HG02840 (cell line): ENCODE results near the gene CDH22.

ENCODE experiments used
- ATAC-seq: cut with Tn5 transposase; IDR thresholded peaks from one replicate; pipeline ENCODE4 v1.9.1; 2021; ENCODE audit warnings: mild to moderate bottlenecking, moderate library complexity, moderate number of reproducible peaks; ENCODE audit not compliant: unreplicated experiment, low FRiP score

The CDH22 gene

DNA sequence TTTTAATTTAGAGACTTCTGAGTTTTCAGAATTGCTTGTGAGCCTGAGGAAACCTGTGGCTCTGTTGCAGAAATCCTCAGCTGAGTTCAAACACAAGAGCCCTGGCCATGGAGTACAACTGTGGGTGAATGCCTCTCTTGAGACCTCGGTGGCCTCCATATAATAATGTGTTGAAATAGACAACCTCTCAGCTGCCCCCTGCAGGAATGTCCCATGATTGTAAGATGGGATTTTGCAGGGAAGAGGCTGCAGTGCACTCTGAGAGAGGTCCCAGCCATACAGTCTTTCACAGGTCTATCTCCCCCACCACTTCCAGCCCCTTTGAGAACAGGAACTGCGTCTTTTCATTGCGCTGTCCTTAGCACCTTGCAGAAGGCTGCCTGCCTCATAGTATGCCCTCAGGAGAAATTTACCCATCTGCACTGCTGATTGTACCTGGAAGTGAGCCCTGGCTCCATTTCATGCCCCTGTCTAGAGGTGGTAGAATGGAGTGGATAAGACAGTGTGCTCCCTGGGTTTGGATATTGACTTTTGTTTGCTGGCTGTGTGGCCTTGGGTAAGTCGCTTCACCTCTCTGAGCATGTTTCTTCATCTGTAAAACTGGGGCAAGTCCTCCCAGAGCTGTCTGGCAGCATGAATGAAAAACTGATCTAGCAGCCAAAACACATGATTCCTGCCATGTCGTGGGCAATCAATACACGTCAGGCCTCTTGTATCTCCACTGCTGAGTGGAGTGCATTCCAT, 16.8 kb upstream of the CDH22 start:
- ATAC-seq: no peak

DNA sequence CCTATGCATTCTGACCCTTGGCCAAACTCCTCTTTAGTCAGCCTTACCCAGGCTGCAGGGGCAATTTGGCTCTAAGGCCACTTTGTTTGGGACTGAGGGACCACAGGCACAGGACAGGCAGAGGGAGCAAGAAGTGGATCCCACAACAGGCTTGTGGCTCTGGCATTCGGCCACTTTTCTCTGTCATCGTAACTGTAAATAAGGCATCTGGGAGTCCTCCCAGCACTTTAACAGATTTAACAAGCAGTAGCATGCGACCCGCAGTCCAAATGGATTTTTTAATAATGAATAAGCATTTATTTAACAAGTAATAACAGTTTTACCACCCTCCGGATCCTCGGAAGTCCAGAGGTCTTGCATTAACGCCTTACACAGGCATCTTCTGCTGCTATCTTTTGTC, 16.1 kb upstream of the CDH22 start:
- no peak for ATAC-seq

DNA sequence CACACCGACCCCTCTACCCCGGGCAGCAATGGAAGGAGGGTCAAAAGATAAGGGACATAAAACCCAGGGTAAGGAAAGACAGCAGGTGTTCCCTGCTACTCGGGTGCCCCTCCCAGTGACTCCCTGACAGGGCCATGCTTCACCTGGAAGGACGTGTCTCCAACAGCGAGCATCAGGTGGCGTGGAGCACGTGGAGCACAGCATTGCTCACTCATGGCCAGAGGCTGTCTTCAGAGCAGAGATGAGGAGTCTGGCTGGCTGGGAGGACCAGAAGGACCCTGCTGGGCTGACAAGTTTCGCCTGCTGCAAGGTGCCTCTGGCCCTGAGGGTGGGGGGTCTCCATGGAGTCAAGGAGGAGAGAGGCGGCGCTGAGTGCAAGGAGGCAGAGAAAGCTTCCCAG, 15.3 kb upstream of the CDH22 start:
- ATAC-seq: no peak

DNA sequence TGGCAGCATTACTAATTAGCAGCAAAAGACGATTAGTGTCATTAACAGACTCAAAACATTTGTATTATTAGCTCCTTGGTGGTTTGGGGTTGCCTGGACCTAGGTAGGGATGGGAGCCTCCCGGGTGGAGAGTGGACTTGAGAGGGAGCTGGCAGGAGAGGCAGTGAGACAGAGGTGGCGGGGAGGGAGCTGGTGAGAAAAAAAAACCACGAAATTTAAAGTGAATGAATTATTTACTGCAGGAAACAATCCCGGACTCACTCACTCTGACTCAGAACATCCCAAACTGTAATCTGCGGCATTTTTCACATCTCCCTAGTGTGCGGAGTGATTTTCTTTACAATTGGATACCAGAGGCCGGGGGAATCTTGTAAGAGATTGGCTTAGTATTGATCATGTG, 14.3 kb upstream of the CDH22 start:
- no peak for ATAC-seq

DNA sequence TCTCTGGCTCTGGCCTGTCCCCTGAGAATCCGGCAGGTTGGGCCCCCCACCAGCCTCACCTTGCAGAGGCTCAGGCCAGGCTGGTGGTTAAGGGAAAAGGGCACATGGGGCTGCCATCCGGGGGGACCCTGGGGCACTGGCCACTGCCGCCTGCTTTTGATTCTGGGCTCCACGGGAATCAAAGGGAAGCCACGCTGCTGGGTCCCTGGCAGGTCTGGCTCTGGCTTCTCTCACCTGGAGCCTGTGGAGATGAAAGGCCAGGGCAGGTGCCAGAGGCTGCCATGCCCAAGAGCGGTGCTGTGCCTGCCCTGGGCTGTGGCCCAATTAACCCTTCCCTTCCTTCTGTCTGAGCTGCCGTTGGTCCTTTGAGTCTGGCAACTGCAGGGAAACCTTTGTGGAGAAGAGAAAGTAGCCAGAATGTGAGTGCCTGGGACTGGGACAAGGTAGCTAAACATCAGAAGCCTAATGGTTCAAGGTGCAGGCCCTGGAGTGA, 9.4 kb upstream of the CDH22 start:
- ATAC-seq: no peak

DNA sequence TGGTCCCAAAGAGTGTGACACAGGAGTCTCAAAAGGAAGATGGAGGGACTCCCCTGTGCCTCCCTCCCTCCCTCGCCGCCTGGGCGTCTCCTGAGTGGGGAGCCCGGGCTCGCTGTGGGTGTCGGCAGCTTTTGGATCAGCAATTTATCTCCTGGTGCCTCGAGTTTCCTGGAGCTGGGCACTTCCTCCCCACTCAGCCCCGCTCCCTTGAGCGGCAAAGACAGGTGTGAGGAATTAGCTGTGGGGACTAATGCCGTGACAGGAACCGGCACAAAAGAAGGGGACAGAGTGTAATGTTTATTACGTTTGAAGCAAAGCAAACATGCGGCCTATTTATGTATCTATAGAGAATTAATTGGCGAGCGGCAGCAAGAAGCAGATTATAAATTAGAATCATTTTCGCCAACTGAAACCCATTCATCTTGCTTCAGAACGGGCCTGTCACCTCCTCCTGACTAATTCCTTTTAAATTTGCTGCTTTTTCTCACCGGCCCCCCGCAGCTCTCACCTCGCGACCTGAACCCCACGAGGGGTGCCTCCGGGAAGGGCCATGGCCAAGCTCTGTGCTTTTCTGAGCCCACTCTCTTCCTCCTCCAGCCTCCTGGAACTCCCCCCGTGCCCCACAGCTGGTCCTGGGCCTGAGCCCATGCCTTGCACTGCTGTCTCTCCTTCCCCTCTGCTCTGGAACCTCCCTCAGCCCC, 8.8 kb upstream of the CDH22 start:
- ATAC-seq: no peak

DNA sequence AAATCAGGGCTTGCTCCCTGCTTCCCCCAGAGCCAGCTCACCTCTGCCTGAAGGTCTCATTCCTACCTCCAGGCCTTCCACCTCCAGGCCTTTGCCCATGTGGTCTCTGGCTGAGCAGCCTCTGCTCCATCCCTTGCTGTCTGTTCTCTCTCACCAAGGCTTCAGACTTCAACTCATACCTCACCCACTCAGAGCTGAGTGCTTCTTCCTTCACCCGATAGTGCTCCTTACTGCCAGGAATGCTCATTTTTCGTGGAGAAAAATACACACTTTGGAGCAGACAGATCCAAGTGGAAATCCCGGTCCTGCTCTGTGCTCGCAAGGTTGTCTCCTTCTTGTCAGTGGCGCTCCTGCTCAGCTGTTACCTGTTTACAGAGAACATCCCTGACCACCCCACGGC, 7.0 kb upstream of the CDH22 start:
- no peak for ATAC-seq

DNA sequence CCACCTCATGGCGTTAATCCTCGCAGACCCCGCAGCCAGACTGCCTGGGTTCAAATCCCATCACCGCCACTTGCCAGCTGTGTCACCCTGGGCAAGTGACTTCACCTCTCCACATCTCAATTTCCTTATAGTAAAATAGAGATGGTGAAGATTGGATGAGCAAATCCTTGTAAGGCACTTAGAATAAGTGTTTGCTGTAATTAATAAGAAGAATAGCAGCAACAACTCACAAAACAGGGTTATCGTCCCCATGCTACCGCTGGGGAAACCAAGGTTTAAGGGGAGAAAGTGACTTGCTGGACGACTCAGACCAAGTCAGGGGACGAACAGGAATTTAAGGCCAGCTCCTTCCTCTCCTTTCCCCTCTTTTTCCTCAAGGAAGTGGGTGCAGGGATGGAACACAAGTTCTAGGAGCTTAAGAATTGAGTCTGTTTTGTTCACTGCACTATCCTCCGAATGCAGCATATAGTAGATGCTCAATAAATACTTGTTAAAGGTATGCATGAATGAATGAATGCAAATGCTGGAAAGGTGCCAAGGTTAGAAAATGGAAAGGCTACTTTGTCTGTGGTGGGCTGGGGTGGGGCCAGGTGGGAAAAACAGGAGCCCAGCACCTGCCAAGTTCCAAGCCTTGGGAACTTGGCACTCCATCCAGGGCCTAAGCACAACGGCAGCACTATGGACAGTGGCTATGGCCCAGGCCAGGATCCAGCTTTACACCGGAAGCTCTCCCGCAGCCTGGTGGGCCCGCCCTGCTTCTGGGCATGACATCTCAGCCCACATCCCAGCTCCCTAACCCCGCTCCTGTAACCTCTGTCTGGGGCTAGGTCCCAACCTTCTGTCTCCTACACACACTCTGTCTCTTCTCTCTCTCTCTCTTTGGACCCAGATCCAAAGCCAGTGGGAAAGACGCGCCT, 4.9 kb upstream of the CDH22 start:
- ATAC-seq: no peak

DNA sequence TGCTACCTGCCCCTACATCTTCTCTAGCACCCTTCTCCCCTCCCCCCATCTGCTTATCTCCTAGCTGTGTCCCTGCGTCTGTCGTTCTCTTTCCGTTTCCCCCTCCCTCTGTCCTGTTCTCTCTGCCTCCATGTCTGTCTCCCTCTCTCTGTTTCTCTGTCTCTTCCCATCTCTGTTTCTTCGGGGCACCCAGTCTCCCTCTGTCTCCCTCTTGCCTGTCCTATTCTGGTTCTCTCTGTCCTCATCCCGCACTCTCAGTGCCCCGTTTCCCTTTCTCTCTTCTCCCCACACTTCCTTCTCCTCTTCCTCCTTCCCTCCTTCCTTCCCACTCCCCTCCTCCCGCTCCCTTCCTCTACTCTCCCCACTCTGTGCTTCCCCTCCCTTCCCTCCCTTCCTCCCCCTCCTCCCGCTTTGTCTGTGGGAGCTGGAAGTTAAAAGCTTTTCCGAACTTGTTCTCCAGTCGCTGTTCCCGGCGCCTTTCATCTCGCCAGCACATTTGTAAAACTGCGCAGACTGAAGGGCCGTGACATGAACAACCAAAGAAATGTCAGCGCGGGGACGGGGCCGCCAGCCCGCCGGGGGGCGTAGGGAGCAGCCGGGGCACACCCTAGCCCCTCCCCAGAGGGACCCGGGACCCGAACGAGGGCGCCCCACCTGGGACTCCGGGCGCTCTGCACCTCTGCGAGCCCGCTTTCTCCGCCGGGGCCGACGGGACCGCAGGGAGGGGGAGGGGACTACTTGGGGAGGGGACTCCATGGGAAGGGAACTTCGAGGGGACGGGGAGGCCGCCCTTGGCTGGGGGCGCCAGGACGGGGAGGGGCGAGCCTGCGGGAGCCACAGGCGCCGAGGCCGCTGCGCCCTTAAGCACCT, 4.0 kb upstream of the CDH22 start:
- no peak for ATAC-seq

DNA sequence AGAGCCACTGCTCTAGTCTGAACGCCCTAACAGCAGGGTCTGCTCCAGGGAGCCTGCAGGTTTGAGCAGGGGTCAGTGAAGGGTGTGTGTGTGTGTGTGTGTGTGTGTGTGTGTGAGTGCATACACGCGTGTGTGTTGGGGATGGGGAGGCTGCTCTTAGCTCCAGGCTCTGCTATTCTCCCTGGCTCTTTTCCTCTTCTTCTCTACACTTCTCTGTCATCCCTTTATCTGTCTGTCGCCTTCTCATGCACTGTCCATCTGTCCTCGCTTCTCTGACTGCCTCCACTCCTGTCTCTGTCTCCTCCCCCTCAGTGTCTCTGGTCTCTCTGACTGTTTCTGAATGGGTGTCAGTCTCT, 3.4 kb upstream of the CDH22 start:
- no peak for ATAC-seq

DNA sequence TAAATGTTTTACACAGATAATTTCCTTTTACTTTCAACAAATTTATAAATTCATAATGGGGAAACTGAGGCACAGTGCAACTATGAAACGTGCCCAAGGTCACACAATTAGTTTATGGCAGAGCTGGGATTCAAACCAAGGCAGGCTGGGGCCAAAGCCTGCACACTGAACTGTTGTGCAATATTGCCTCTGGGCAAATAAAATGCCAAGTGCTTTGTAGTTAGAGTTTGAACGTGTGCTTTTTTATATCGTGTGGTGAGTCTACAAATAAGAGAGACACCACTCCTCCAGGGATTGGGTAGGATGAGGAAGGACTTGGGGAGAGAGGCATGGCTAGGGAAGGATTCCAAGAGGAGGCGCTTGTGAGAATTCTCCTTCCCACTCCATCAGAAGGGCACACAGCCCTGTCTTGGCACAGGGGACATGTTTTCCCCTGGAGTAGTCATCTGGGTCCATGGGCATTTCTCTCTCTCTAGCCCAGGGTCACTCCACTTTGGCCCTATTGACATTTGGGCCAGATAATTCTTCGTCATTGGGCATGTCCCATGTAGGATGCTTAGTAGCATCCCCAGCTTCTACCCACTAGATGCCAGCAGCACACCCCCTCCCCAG, 2.8 kb upstream of the CDH22 start:
- no peak for ATAC-seq

DNA sequence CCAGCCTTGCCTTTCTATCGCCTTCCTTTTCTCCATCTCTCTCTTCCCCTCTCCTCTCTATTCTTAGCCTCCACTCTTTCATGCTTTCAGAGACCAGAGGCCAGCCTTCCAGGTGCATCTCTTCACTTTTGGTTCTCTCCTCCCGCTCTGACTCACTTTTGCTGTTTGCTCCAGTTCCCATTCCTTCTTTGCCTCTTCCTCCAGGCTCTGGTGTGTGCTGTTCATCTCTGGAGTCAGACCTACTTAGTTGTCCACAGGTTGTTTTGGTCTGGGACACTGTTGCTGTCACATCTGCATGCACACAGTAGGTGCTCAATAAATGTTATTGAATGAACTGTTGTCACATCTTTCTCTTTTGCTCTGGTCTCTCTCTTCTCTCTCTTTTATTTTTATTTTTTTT, 1.6 kb upstream of the CDH22 start:
- no peak for ATAC-seq

DNA sequence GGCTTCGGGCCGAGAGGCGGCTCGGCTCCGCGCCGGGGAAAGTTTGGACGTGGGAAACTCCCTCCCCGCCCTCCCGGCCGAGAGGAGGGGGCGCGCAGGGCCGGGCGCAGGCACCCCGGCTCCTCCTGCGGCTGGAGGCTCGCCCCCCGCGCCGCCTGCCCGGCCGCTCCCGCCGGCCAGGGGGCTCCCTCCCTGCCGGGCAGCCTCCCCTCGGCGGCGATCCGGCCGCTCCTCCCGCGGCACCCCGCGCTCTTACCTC, 370 bp downstream of the CDH22 start:
- ATAC-seq: no peak

DNA sequence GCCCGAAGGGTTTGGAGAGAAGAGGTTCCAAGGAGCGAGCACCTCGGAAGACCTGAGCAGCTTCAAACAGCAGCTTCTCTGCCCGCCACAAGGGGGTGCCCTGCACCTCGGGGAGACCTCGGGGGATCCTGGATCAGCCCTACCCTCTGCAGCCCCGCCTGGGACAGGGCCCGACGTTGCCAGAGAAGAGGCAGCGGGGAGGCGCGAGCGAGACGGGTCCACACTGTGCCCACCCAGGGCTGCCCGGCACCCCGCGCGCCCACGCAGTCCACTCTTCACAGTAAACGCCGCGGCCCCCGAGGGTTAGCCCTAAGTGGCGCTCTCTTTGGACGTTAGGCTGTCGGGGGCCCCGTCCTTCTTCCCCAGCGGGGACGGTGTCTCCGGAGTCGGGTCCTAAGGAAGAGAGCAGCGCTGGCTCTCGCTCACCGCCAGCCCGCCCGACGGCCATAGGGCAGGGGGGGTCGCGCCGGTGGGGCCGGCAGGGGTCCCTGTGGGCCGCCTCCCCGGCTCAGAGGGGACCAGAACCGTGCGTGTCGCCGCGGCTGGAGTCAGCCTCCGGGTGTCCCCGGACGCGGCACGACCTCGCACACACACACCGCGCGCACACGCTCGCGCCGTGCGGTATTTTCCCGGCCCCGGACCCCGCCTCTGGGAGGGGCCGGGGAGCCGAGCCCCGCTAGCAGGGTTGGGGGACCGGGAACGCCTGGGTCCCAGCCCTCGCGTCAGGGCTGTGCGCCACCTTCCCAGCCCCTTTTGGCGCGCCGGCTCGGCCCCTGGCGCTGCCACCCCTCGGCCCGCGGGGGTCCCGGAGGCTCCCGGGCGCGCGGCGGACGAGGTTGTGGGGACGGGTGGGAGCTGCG, 929 bp downstream of the CDH22 start:
- no peak for ATAC-seq

DNA sequence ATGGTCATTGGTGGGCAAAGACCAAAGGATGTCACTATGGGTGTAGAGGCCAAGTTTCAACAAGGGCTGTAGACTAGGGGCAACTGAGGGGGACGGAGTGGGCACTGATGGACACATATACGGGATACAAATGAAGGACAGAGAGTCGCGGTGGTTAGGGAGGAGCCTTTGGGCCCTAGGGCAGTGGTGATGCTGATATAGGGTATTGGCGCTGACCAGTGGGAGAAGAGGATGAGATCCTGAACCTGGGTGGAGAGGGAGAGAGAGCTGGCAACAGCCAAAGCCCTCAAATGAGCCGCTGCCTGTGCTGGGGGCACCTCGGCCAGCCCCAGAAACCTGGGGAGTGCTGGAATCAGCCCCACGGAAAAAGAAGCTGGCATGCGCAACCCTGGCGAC, 1.6 kb downstream of the CDH22 start:
- no peak for ATAC-seq

DNA sequence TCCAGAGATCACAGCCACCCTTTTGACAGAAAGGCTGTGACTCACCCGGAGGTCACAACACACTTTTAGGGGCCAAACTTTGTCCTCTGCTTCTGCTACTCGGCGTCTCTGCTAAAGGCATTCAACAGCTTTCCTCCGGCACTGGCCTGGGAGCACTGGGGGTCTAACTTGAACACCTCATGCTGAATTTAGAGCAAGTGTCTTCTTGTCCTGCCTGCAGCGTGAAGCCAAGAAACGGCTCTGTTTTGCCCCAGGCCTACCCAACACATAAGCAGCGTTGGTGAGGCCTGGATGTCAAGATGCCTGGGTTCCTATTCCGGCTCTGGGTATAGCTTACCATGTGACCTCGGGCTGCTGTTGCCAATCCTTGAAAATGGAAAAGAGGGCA, 2.3 kb downstream of the CDH22 start:
- no peak for ATAC-seq

DNA sequence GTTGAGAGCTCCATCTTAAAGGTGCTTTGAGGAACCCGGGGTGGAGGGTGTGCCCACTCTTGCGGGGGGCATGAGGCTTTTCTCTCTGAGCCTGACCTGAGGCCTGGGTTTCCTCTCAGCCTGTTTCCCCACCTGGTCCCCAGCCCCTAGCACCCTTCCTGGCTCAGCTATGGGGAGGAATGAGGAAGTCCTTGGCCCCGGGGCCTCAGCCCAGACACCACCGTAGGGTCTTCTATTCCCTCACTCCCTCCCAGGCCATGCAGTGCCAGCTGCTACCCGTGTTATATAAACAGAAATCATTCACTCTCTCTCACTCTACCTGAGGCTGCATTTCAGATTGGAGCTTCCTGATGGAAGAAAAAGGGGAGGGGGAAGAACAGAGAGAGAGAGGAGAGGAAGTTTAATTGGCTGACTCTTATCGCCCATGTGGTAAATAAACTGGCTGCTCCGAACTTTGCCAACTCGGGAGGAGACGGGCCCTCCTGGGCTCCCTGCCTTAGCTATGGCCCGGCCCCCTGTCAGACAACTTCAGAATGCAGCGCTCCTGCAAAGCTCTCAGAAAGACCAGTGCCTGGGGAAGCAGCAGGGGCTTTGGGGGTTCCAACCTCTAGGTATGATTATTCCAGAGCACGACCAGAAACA, 2.8 kb downstream of the CDH22 start:
- no peak for ATAC-seq

DNA sequence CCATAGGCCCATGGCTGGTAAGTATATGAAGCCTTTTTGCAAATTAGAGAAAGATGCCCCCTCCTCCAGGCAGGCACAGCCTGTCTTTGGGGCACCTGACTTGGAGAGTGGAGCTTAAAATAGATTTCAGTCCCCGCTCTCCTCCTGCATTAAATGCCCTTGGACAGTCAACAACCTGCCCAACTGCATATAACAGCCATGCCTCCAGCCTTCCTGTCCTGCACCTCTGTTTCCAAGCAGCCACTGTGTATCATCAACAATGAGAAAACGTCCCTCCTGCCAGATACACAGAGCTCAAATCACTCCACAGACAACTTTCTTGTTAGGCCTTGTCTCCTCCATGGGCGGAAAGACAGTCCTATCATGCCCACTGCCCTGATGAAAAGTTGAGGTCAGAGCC, 3.4 kb downstream of the CDH22 start:
- ATAC-seq: no peak

DNA sequence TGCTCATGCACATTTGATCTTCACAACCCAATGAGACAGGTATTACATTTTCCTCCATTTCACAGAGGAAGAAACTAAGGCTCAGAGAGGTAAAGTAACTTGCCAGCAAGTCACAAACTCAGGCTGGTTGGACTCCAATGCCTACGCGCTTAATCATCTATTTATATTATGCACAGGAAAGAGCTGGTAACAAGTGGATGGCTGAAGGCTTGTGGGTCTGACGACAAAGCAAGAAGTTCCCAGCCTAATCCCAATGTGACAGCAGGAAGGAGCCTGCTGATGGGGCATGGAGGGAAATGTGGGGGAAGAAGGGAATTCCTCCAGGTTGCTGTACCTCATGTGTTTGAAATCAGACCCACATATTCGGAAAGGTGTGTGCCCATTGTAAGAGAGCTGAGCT, 3.9 kb downstream of the CDH22 start:
- no peak for ATAC-seq
